K562 (cell line): ENCODE data around the gene MCM3.

Experiments
- ZFX ChIP-seq: sonication (generic); formaldehyde crosslinking; IDR thresholded peaks from 2 replicates; pipeline ENCODE4 v1.8.0; 2022; ENCODE audit warnings: mild to moderate bottlenecking, missing genetic modification reagents, moderate library complexity
- TF ChIP-seq, protein P1 (sequence below), 3 experiments: IDR thresholded peaks in 2 of 3; conservative IDR thresholded peaks in 1 of 3; 2 replicates each; pipeline ENCODE4 v1.5.1; 2011 to 2012; ENCODE audit warnings: low read length in 3 of 3, mild to moderate bottlenecking in 3 of 3, control low read depth in 2 of 3, improper control_type of control experiment in 1 of 3, inconsistent platforms in 1 of 3, low read depth in 1 of 3, mixed read lengths in 1 of 3, moderate library complexity in 1 of 3; ENCODE audit not compliant: insufficient read depth in 2 of 3

DNA sequence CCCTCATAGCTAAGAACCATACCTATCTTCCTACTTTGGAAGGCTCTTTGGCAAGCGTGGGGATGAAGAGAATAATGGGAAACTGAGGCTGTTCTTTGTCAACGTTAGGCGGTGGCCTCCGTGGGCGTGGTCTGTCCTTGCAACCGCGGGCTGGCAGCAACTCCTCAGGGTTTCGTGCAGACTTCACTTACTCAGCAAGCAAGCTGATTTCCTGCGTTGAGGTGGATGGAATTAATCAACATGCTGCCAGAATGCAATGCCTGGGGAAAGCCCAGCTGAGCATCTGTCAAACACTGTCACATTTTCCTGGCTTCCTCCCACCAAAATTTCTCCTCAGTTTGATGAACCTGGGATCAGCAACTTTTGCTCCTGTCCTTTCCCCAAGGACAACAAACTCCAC is 31.0 kb downstream of the MCM3 start:
- TF ChIP-seq, protein P1, sequence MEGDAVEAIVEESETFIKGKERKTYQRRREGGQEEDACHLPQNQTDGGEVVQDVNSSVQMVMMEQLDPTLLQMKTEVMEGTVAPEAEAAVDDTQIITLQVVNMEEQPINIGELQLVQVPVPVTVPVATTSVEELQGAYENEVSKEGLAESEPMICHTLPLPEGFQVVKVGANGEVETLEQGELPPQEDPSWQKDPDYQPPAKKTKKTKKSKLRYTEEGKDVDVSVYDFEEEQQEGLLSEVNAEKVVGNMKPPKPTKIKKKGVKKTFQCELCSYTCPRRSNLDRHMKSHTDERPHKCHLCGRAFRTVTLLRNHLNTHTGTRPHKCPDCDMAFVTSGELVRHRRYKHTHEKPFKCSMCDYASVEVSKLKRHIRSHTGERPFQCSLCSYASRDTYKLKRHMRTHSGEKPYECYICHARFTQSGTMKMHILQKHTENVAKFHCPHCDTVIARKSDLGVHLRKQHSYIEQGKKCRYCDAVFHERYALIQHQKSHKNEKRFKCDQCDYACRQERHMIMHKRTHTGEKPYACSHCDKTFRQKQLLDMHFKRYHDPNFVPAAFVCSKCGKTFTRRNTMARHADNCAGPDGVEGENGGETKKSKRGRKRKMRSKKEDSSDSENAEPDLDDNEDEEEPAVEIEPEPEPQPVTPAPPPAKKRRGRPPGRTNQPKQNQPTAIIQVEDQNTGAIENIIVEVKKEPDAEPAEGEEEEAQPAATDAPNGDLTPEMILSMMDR (IDR thresholded peaks at IDR 0.05 in 2 of 3, conservative IDR thresholded peaks at IDR 0.05 in 1 of 3; ENCODE audit: insufficient read depth in 2 of 3, low read depth in 1 of 3, low read length in 3 of 3), result no peak
- TF ChIP-seq ZFX (CRISPR knock-in tag), result no peak
